NCI-H2081 treated with DMSO at 0.1 percent for 48 hours (cell line): ENCODE measurements around the gene RARRES2.
A peak's percentile ranks its signal among the peaks of the same experiment; 100 is the strongest.

Experiments used
- DNase-seq: peaks from one replicate; lab custom pipeline; 2025; lab: John Stamatoyannopoulos, UW

RARRES2 gene

DNA sequence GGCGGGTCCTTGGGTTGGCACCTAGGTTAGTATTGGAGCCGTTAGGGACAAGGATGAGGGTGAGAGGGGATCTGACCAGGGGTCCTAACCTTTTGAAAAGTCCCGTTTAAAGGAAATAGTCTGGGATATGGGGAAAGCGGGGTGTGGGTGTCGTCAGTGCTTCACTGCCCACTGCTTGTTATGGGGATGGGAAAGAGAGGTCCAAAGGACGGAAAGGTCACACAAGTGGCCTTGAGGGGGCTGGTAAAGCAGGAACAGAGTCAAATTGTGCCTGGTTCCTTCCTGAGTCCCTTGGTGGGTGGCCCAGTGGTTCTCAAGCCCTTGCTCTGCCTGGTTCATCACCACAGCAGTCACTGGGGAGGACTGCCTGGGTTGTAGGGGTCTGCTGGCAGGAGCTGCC, 35.1 kb upstream of the RARRES2 start:
- no peak for DNase-seq

DNA sequence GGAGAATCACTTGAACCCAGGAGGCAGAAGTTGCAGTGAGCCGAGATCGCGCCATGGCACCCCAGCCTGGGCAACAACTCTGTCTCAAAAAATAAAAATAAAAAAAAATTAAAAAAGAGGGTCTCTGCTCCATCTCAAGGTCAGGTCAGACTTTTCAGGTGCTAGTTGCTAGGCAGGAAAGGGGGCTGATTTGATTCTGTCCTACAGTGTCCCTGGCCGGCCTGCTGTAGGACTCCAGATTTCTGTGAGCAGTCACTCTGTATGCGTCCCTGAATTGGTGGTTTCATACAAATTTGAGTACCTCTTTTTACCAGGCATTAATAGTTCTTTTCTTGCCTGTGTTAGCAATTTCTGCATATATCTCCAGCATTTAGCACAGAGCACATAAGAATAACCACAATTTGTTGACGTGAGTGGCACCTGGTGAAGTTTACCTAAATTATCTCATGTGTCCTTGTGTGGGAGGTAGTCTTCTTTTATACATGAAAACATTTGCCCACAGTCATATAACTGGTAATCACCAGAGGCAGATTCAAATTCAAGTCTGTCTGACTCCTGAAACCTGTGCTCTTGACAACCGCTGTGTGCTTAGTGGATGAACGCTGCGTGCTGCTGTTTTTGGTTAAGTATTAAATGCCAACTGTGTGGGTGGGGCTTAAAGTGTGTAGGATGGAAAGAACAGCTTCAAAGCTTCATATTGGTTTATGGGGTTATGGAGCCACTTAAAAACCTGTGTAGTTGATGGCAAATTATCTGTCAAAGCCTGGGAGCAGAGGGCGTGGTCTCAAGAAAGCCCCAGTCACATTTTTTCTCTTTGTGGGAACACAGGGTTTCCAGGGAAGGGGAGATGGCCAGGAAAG, 34.5 kb upstream of the RARRES2 start:
- DNase-seq, result no peak

DNA sequence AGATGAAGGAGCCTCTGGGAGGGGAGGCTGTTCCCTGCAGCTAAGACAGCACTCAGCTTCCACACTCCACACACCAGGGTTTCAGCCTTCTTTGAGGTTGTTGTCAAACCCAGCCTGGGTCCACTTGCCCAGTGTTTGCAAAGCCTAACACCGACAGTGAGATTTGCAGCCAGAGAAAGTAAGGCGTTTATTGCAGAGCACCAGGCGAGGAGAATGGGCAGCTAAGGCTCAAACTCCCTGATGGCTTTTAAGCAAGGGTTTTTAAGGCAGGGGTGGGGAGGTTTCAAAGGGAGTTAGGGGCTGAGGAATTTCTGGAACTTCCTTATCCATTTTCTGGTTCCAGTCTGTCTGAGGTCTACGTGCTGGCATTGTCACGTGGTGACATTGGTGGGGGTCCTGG, 33.0 kb upstream of the RARRES2 start:
- DNase-seq, result no peak

GRCh38 chr7:150374026-150374425, 32.6 kb upstream of the RARRES2 start:
- no peak for DNase-seq

DNA sequence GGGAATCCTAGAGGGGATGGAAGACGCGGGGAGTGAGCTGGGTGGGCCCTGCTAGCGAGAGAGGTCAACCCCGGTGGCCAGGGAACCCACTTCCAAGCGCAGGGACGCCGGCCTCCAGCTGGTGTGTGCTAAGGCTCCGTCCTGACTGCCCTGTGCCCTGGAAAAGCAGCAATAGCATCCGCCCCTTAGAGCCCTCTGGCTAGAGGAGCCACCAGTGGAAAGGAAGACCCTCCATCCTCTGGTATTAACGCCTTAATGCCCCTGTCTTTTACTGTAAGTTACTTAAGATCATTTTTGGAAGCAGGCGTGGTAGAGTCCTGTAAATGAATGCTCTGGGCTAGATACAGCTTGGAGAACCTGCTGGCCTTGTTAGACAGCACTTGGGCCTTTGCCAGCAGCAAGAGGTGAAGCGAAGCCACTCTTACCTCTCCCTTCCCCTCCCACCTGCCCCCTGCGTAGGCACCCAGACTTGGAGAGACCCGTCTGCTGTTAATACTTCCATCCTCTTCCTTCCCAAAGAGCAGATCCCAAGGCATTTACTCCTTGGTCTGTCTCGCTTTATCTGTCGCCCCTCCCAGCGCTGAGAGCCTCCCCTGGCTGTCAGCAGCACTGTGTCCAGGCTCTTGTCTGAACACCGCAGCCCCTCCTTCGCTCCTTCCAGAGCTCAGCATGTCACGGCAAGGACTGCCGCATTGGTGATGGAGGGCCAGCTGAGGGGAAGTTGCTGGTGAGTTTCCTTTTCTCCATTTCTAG, 31.8 kb upstream of the RARRES2 start:
- DNase-seq, result no peak

DNA sequence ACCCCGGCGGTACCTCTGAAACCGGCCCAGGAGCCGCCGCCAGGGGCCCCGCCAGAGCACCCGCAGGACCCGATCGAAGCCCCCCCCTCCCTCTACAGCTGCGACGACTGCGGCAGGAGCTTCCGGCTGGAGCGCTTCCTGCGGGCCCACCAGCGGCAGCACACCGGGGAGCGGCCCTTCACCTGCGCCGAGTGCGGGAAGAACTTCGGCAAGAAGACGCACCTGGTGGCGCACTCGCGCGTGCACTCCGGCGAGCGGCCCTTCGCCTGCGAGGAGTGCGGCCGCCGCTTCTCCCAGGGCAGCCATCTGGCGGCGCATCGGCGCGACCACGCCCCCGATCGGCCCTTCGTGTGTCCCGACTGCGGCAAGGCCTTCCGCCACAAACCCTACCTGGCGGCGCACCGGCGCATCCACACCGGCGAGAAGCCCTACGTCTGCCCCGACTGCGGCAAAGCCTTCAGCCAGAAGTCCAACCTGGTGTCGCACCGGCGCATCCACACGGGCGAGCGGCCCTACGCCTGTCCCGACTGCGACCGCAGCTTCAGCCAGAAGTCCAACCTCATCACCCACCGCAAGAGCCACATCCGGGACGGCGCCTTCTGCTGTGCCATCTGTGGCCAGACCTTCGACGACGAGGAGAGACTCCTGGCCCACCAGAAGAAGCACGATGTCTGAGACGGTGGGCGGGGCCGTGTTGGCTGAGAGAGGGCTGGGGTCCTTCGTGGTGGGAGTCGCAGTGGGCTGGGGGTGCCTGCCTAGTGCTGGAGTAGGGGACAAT, 31.0 kb upstream of the RARRES2 start:
- no peak for DNase-seq

GRCh38 chr7:150371996-150372270, 30.5 kb upstream of the RARRES2 start:
- no peak for DNase-seq

- DNase-seq, result no peak
Observed at GRCh38 chr7:150371131-150371995, 29.9 kb upstream of the RARRES2 start.

DNA sequence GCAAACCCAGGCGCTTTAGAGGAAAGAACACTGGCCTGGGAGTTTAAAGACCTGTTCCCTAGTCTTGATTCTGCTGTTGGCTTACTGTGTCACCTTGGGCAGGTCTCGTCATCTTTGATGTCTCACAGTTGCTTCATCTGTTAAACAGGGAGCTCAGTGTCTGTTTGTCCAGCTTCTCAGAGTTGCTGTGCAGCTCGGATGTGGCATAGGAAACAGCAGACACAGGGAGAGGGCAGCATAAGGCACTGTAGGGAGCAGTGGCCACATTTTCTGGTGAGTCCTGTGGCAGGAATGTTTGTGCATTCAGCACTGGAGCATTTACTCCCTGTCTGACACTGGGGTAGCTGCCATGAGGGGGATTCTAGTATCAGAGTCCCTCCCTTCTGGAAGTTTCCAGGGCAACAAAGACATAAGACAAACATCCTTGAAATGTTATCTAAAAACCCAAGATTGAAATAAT, 29.2 kb upstream of the RARRES2 start:
- DNase-seq, result no peak

- no peak for DNase-seq
Observed at GRCh38 chr7:150369748-150370501, 28.5 kb upstream of the RARRES2 start.

DNA sequence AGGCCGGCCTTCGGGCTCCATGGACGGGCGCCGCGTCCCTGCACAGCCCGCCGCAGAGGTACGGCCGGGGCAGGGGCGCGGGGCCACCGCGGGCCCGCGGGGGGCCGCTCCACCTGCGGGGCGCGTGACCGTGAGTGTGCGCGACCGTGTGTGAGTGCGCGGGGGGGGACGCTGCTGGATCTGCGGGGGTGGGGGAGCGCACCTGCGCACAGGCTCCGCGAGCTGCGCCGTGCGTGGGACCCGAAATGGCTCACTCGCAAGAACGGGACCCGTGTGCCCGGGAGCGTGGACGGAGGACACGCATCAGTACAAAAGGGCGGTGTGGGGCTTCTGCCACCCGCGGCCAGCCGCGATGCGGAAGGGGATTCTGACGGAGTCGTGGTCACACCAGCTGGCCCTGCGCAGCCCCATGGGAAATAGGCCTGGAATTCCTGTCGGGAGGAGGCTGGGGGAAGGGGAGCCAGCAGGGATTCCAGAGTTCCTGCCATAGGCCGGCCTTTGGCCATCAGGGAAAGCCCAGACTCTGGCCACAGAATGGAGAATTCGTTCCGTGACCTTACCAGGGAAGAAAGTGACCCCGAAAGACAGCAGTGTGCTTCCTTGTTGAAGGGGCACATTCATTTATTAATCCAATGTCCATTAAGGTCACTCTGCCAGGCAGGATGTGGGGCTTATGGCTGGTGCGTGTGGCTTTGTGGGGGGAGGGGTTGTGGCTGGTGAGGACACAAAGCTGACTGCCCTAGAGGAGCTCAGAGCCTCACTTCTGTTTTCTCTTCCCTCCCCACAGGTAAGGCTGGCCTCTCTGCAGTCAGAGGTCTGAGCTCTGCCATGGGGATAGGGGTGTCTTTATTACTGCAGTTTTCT, 27.7 kb upstream of the RARRES2 start:
- DNase-seq, result no peak

DNA sequence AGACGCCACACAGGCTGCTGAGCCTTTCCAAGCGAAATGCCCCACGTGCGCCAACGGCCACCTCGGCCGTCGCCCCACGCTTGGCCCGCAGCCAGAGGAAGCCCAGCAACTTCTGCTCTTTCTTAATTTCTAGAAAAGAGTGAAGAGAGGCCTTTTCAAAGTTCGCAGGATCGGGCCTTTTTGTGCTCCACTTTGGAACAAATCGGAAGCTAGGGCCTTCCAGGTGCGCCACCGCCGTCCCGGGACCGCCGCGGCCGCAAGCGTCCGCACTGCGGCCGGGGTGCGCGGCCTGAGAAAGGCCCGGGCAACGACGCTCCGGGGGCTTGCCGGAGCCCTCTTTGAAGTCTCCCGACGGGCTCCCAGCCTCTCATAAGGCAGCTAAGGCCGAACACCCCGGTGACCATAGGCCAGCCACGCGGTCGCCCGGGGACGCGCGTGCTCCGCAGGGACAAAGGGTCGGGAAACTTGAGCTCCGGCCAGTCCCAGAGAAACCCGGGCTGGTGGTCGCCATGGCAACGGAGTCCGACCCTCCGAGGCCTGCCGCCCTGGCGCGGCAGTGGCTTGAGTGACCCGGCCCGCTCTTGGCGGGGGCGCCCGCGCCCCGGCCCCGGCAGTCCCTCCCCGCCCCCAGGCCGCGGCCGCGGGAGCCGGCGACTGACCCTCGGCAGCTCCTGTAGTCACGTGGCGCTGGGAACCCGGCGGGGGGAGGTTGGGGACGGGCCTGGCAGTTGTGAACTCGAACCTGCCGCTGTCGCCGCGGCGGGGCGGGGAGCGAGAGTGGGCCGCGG, 26.9 kb upstream of the RARRES2 start, which contains the start of gene REPIN1:
REPIN1 (plus strand) TSS at position 727 of the 788 bp plus-strand sequence. CDS start 890 bp downstream, outside the sequence.
- DNase-seq, result no peak

DNA sequence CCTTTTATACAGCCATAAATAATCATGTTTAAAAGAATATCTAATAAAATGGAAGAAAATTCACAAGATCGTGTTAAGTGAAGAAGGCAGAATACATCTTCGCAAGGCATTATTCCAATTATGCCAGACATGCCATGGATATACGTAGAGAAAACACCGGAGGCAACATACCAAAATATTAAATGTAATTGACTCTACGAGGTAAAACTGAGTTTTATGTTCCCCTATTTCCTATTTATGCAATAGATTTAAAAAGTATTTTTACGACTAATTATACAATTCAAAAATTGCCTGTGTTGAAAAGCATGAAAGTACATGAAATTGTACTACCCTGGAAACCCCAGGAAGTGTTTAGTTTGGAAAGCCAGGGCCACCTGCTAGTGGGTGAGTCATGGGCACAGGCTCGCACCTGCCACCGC, 26.3 kb upstream of the RARRES2 start:
- DNase-seq, result peak; percentile 85

DNA sequence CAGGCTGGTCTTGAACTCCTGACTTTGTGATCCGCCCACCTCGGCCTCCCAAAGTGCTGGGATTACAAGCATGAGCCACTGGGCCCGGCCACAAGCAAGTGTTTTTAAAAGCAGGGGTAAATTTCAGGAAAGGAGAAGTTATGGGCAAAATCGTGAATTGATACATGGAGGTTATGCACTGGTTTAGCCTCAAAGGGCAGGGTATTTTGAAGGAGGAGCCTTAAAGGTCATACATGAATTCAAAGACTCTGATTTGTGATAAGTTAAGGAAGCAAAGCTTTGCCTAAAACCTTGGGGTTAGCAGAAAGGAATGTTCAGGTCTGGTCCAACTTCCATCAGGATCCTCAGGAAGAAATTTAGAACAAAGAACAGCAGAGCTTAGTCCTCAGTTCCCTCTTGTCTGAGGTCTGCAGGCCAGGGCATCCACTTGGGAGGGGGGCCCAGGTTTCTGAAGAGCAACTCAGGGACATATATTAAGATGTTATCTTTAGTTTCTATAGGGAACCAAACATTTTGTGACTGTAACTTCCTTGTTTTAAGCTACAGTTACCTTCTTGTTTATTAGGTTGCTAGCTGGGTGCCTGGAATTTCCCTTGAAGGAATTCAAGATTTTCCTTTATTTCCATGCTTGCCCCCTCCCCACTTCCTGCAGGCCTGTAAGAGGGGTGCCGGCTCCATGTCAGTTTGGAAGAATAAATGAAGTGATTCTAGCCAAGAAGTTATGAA, 24.4 kb upstream of the RARRES2 start:
- DNase-seq, result no peak

GRCh38 chr7:150365194-150365593, 23.8 kb upstream of the RARRES2 start:
- no peak for DNase-seq

DNA sequence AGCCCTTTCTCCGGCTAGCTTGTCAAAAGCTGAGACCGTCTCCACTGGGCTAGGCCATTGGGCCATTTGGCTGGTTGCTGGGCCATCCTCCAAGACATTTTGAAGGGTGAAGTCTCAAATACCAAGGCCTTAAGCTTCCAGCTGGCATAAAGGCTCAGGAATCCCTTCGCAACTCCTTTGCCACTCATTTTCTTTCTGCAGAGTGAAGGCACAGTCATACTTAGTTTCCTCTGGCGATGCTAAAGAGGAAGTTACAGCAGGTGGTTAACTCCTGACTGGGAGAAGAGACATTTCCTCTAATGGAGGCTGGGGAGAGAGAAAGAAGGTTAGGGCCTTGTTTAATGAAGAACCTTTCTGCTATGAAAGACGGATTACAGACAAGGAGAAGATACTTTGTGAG, 22.4 kb upstream of the RARRES2 start:
- DNase-seq, result no peak

DNA sequence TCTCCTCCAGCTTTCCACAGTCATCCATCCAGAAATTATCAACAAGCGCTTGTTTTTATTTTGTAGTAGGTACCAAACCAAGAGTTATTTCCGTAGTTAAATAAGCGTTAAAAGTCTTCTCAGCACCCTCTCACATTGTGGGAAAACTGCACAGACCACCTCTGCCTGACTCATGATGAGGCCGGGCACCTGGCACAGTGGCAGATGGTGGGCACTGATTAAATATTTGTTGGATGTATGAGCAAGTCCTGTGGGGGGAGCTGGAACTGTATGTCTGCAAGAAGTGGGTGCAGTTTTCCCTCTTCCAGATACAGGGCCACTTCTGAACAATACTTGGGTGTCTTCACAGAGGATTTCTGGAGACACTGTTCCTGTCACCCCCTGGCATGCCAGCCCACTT, 21.9 kb upstream of the RARRES2 start:
- DNase-seq, result no peak
